ENCODE results near the gene NRL. TPM values are rescaled to one million over a fixed set of nuclear protein-coding genes. Genes with fewer than 3 reads are reported as not detected.

The NRL gene
- total RNA-seq, 4 donors from 2014 or later, result 1.8 to 3.3 (median 3.0) TPM

DNA sequence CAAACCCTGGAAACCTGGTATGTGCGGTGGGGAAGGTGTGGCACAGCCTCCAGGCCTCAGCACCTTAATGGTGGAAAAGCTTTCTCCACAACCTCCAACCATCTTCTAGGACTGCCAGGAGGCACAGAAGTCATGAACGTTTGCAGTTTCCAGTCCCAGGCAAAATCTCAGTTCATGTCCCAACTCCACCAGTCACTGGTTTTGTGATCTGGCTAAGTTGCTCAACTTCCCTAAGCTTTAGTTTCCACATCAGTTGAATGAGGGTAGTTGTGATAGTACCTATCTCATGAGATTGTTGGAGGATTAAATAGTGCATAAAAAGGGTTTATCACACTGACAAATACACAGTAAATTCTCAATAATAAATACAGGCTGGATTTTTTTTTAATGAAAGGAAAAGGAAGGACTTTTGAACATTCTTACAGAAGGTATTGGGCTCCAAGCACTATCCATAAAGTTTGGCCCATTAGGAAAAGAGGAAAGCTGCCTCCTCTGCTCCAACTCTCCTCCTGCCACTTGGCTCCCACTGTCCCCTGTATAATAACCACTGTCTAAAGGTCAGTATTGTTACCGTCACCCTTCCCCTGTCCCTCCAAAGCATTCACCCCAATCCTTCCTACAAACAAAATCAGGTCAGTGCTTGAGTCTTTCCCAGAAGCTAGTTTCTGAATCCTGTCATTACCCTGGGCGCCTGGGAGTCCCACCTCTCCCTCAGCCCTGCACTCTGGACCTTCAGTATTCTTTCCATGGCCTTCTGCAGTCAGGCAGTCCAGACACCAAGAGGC lies 14.4 kb downstream of the NRL start:
- H3K36me3 ChIP-seq, result peaks cover 5 to 39% (median 24%) of the 10 kb centered on the region in 4 donors
- no peak for DNase-seq (ENCODE audit: extremely low spot score)
- intact Hi-C loops (cut with DNase I), result no loop called here

DNA sequence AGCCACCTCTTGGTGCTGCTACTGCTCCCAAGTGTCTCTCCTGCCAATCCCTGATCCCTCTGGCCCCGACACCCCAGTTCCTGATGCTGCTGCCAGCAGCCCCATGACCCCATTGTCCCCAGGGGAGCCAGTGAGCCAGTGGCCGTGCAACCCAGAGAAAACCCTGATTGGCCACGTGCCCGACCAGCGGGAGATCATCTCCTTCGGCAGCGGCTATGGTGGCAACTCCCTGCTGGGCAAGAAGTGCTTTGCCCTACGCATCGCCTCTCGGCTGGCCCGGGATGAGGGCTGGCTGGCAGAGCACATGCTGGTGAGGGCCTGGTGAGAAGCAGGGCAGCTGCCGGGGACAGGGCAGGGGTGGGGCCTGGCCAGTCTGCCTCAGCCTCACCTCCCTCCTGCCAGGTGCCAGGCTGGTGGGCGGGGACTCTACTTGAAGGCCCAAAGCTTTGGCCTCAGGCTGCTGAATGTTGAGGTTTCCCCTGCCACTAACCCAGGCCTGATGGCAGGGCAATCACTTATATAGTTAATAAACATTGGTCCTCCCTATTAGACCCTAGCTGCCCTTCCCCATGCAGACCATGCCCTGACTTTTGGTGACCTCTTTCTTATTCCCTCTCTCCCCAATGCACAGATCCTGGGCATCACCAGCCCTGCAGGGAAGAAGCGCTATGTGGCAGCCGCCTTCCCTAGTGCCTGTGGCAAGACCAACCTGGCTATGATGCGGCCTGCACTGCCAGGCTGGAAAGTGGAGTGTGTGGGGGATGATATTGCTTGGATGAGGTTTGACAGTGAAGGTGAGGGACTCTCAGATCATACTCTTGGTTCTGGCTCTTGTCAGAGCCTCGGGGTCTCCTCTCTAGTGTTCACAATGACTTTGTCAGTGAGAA lies 15.6 kb downstream of the NRL start:
- no peaks in the 10 kb centered on the region for H3K27me3 ChIP-seq
- intact Hi-C loops (cut with DNase I), result no loop called here
- peaks cover 5 to 39% (median 24%) of the 10 kb centered on the region in 4 donors for H3K36me3 ChIP-seq
- no peak overlapping the region for H3K27ac ChIP-seq (replicated peaks in 1 of 4)
- H3K9me3 ChIP-seq, result no peaks in the 10 kb centered on the region
- no peak overlapping the region for H3K4me3 ChIP-seq
- 92% methylated on average over 15 of the region's 17 CpGs for WGBS
- H3K4me1 ChIP-seq, result peaks cover 13 to 14% (median 14%) of the 10 kb centered on the region in 4 donors
- no peak for TF ChIP-seq EP300 (IDR thresholded peaks at IDR 0.05)
- TF ChIP-seq POLR2A (IDR thresholded peaks at IDR 0.05; ENCODE audit: low read depth), result no peak
- TF ChIP-seq POLR2AphosphoS5 (IDR thresholded peaks at IDR 0.05), result no peak
- TF ChIP-seq, protein P1, sequence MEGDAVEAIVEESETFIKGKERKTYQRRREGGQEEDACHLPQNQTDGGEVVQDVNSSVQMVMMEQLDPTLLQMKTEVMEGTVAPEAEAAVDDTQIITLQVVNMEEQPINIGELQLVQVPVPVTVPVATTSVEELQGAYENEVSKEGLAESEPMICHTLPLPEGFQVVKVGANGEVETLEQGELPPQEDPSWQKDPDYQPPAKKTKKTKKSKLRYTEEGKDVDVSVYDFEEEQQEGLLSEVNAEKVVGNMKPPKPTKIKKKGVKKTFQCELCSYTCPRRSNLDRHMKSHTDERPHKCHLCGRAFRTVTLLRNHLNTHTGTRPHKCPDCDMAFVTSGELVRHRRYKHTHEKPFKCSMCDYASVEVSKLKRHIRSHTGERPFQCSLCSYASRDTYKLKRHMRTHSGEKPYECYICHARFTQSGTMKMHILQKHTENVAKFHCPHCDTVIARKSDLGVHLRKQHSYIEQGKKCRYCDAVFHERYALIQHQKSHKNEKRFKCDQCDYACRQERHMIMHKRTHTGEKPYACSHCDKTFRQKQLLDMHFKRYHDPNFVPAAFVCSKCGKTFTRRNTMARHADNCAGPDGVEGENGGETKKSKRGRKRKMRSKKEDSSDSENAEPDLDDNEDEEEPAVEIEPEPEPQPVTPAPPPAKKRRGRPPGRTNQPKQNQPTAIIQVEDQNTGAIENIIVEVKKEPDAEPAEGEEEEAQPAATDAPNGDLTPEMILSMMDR (IDR thresholded peaks at IDR 0.05), result no peak
- no peak for DNase-seq (ENCODE audit: extremely low spot score)

More for the DNA sequence above, 14.4 kb downstream of the NRL start:
- WGBS, result 76% methylated on average over 4 of the region's 4 CpGs
- Histone ChIP-seq H3K4me1 (peaks cover 3 to 6% (median 5%) of the 10 kb centered on the region in 4 donors), H3K4me3 (no peak overlapping the region), H3K27me3 (no peaks in the 10 kb centered on the region), H3K27ac (replicated peaks in 1 of 4) (no peak overlapping the region), H3K9me3 (no peaks in the 10 kb centered on the region)
- no peak for TF ChIP-seq POLR2AphosphoS5 (IDR thresholded peaks at IDR 0.05)
- TF ChIP-seq, protein P1 (IDR thresholded peaks at IDR 0.05), result no peak
- TF ChIP-seq EP300 (IDR thresholded peaks at IDR 0.05), result no peak
- TF ChIP-seq POLR2A (IDR thresholded peaks at IDR 0.05; ENCODE audit: low read depth), result no peak

DNA sequence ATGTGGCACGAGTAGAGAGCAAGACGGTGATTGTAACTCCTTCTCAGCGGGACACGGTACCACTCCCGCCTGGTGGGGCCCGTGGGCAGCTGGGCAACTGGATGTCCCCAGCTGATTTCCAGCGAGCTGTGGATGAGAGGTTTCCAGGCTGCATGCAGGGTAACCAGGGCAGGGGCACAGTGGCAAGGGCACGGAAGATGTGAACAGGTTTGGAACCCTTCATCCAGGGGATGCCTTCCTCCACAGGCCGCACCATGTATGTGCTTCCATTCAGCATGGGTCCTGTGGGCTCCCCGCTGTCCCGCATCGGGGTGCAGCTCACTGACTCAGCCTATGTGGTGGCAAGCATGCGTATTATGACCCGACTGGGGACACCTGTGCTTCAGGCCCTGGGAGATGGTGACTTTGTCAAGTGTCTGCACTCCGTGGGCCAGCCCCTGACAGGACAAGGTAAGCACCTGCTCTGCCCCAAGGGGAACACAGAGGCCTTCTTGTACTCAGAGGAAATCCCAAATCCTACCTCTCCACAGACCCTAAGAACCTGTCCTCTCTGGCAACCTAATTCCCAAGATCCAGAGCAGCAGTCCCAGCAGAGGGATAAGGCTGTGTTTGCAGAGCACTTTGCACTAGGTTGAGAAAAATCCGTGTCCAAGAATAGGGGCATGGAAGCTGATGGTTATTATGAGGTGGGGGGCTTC lies 16.4 kb downstream of the NRL start:
- H3K9me3 ChIP-seq, result no peaks in the 10 kb centered on the region
- no peak overlapping the region for H3K4me3 ChIP-seq
- WGBS, result 94% methylated on average over 12 of the region's 16 CpGs
- H3K4me1 ChIP-seq, result peaks cover 16 to 20% (median 20%) of the 10 kb centered on the region in 4 donors
- no peaks in the 10 kb centered on the region for H3K27me3 ChIP-seq
- intact Hi-C loops (cut with DNase I), result no loop called here
- TF ChIP-seq POLR2AphosphoS5 (IDR thresholded peaks at IDR 0.05), result no peak
- no peak overlapping the region for H3K27ac ChIP-seq (replicated peaks in 1 of 4)
- H3K36me3 ChIP-seq, result peaks cover 5 to 35% (median 20%) of the 10 kb centered on the region in 4 donors
- no peak for DNase-seq (ENCODE audit: extremely low spot score)

DNA sequence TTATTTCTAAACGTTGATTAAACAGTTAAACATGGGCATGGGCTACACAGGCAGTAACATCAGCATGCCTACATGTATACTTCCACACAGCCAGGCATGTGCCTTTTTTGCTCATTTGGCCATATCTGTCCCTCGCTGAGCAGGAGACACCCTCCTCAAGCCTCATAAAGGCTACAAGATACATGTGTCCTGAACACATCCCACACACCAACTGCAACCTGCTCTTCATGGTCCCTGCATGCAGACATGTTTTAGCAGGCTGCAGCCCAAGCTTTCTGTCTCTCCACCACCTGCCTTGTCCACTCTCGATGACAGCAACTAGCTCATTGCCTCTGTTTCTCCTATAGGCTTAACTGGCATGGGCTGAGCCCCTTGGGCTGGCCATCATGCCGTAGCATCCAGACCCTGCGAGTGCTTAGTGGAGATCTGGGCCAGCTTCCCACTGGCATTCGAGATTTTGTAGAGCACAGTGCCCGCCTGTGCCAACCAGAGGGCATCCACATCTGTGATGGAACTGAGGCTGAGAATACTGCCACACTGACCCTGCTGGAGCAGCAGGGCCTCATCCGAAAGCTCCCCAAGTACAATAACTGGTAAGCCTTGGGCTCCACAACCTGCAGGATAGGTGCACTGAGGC lies 18.1 kb downstream of the NRL start:
- Histone ChIP-seq H3K27ac (replicated peaks in 1 of 4) (no peak overlapping the region), H3K9me3 (no peaks in the 10 kb centered on the region), H3K27me3 (no peaks in the 10 kb centered on the region), H3K4me3 (no peak overlapping the region), H3K36me3 (peaks cover 5 to 31% (median 18%) of the 10 kb centered on the region in 4 donors), H3K4me1 (peaks cover 20 to 29% (median 25%) of the 10 kb centered on the region in 4 donors)
- TF ChIP-seq POLR2AphosphoS5 (IDR thresholded peaks at IDR 0.05), result no peak
- TF ChIP-seq, protein P1 (IDR thresholded peaks at IDR 0.05), result no peak
- 92% methylated on average over 7 of the region's 8 CpGs for WGBS
- intact Hi-C loops (cut with DNase I), result no loop called here
- no peak for DNase-seq (ENCODE audit: extremely low spot score)

All from esophagus muscularis mucosa (tissue), 4 donors.